AG04450 (cell line): ENCODE results near the gene NKX6-2. TPM values are rescaled to one million over a fixed set of nuclear protein-coding genes. Genes with fewer than 3 reads are reported as not detected.

ENCODE experiments used
- CTCF ChIA-PET: fragments of 300-600, 350-600 bp; formaldehyde crosslinking; extraction: SDS; loops from one replicate; lab custom pipeline; 2022; ENCODE audit warnings: antibody characterized with exemption, inconsistent platforms; lab: Charles Lee
- POLR2A ChIA-PET: fragments of 350-600 bp; formaldehyde crosslinking; extraction: SDS; loops from one replicate; lab custom pipeline; 2021; ENCODE audit warnings: antibody characterized with exemption, inconsistent platforms; lab: Yijun Ruan, JAX
- DNase-seq: peaks from one replicate; pipeline ENCODE4 v3.0.0-alpha.2; 2011; ENCODE audit warnings: low read depth, low spot score
- H3K27ac ChIP-seq: one replicate; pipeline ENCODE4 v1.5.1; 2012; ENCODE audit warnings: low read depth, low read length, control low read depth
- H3K27me3 ChIP-seq: one replicate; pipeline ENCODE4 v1.6.0; 2012; ENCODE audit warnings: low read length; ENCODE audit not compliant: control insufficient read depth, insufficient read depth
- H3K4me3 ChIP-seq: 2 replicates; pipeline ENCODE4 v1.5.1; 2011; ENCODE audit warnings: mild to moderate bottlenecking, low read depth, low read length, control low read depth
- H3K9me3 ChIP-seq: 2 replicates; pipeline ENCODE4 v1.5.1; 2012; ENCODE audit warnings: low read length; ENCODE audit not compliant: control insufficient read depth, insufficient read depth
- CTCF ChIP-seq: IDR thresholded peaks from 2 replicates; pipeline ENCODE4 v1.5.1; 2011; ENCODE audit warnings: low read depth, low read length, control low read depth, inconsistent platforms
- polyA plus RNA-seq: library from polyadenylated mRNA; depleted of rRNA; stranded (reverse); fragments of >200 nt; gene quantifications from 2 replicates; pipeline ENCODE4 v1.2.3, GENCODE V29; 2011

Gene NKX6-2
- polyA plus RNA-seq, 1 experiment = not detected

GRCh38 chr10:132808383-132809231 lies 22.7 kb upstream of the NKX6-2 start:
- Histone ChIP-seq H3K9me3 (no peaks in the 10 kb centered on the region; the same call in 1 of the 2 replicates), H3K27me3 (peaks cover 13% of the 10 kb centered on the region), H3K4me3 (no peak overlapping the region), H3K27ac (no peak overlapping the region)
- no peak for TF ChIP-seq CTCF
- no peak for DNase-seq
- POLR2A ChIA-PET = no interaction called here
- CTCF ChIA-PET = interaction anchor here (0.7 kb wide), 1 partner anchor 154 kb away, joined by 5 read pairs; no protein-coding TSS in a partner anchor

GRCh38 chr10:132807621-132808049 lies 21.7 kb upstream of the NKX6-2 start:
- POLR2A ChIA-PET = no interaction called here
- Histone ChIP-seq H3K27ac (no peak overlapping the region), H3K9me3 (no peaks in the 10 kb centered on the region; the same call in 1 of the 2 replicates), H3K4me3 (no peak overlapping the region), H3K27me3 (peaks cover 13% of the 10 kb centered on the region)
- CTCF ChIA-PET = interaction anchor here (0.7 kb wide), 1 partner anchor 153 kb away, joined by 5 read pairs; no protein-coding TSS in a partner anchor
- no peak for TF ChIP-seq CTCF
- no peak for DNase-seq

GRCh38 chr10:132806561-132807003 lies 20.6 kb upstream of the NKX6-2 start:
- TF ChIP-seq CTCF = no peak
- ChIA-PET POLR2A (no interaction called here), CTCF (no interaction called here)
- Histone ChIP-seq H3K4me3 (no peak overlapping the region), H3K27me3 (peaks cover 16% of the 10 kb centered on the region), H3K9me3 (peaks cover 5% of the 10 kb centered on the region), H3K27ac (no peak overlapping the region)
- no peak for DNase-seq

GRCh38 chr10:132806110-132806509 lies 20.2 kb upstream of the NKX6-2 start:
- H3K4me3 ChIP-seq = no peak overlapping the region
- no peak for DNase-seq
- CTCF ChIA-PET = interaction anchor here (0.6 kb wide), 2 partner anchors 151 to 501 kb away, joined by 3 to 4 read pairs; no protein-coding TSS in a partner anchor
- H3K27me3 ChIP-seq = peaks cover 16% of the 10 kb centered on the region
- POLR2A ChIA-PET = no interaction called here
- TF ChIP-seq CTCF = no peak
- peaks cover 6% of the 10 kb centered on the region for H3K9me3 ChIP-seq
- no peak overlapping the region for H3K27ac ChIP-seq

- no peak for TF ChIP-seq CTCF
- peaks cover 16% of the 10 kb centered on the region for H3K27me3 ChIP-seq
- ChIA-PET CTCF (interaction anchor here (0.6 kb wide), 2 partner anchors 151 to 501 kb away, joined by 3 to 4 read pairs; no protein-coding TSS in a partner anchor), POLR2A (no interaction called here)
- no peak overlapping the region for H3K4me3 ChIP-seq
- H3K27ac ChIP-seq = no peak overlapping the region
- no peak for DNase-seq
- peaks cover 6% of the 10 kb centered on the region for H3K9me3 ChIP-seq
Measured at GRCh38 chr10:132805599-132805998, 19.7 kb upstream of the NKX6-2 start.
